K562 (cell line): ENCODE measurements around the gene FHIT. TPM values are rescaled to one million over a fixed set of nuclear protein-coding genes. Genes with fewer than 3 reads are reported as not detected.

Experiments
- MIER1 ChIP-seq: fragments of 450-650 bp; IDR thresholded peaks from 2 replicates; pipeline ENCODE4 v1.6.1; 2016; ENCODE audit warnings: antibody characterized with exemption, mild to moderate bottlenecking, low read depth
- RBBP5 ChIP-seq: fragments of 200-600 bp; sonication (generic); IDR thresholded peaks from 2 replicates; pipeline ENCODE4 v1.6.1; 2012; ENCODE audit warnings: borderline replicate concordance, mild to moderate bottlenecking, low read length, control low read depth, inconsistent platforms; ENCODE audit not compliant: insufficient read depth, poor library complexity, severe bottlenecking
- RBFOX2 ChIP-seq: fragments of 200-400 bp; formaldehyde crosslinking; IDR thresholded peaks from 2 replicates; pipeline ENCODE4 v1.6.1; 2017; ENCODE audit warnings: low read depth, mild to moderate bottlenecking, low read length, moderate library complexity
- SMAD3 ChIP-seq: fragments of 450-650 bp; formaldehyde crosslinking; conservative IDR thresholded peaks from 2 replicates; pipeline ENCODE4 v1.4.0; 2020; ENCODE audit warnings: mild to moderate bottlenecking
- STAG1 ChIP-seq: sonication (generic); formaldehyde crosslinking; IDR thresholded peaks from 2 replicates; pipeline ENCODE4 v1.5.0; 2020; ENCODE audit warnings: missing genetic modification reagents, borderline replicate concordance
- ZFP1 ChIP-seq: fragments of 450-650 bp; formaldehyde crosslinking; IDR thresholded peaks from 2 replicates; pipeline ENCODE4 v1.4.0; 2020; ENCODE audit warnings: mild to moderate bottlenecking, mixed read lengths
- ZNF699 ChIP-seq: fragments of 250-450 bp; sonication (Bioruptor Pico); IDR thresholded peaks from 2 replicates; pipeline ENCODE4 v1.8.0; 2021; ENCODE audit warnings: mild to moderate bottlenecking, moderate library complexity; ENCODE audit not compliant: insufficient replicate concordance
- polyA plus RNA-seq, 8 experiments: library from polyadenylated mRNA; depleted of rRNA in 4 of 8; stranded (reverse) in 5 of 8; unstranded in 3 of 8; fragments of >200 nt; fragmentation: Nextera tagmentation in 2 of 8; fragmentation: Illumina TruSeq in 1 of 8; extraction: Ambion mirVana in 2 of 8; extraction: Trizol in 1 of 8; gene quantifications; 2 replicates each; pipeline versions ENCODE4 v1.2.1 to v1.2.3, GENCODE V29; 2011 to 2014; ENCODE audit warnings: inconsistent platforms in 1 of 8, missing spikeins in 1 of 8
- total RNA-seq, 7 experiments: library from RNA; depleted of rRNA in 6 of 7; stranded (reverse); fragments of >200 nt in 6 of 7; fragmentation: Illumina TruSeq in 2 of 7; extraction: Trizol in 2 of 7; gene quantifications; 2 replicates each; pipeline versions ENCODE4 v1.2.1 to v1.2.3, GENCODE V29; 2011 to 2021; ENCODE audit warnings: low replicate concordance in 1 of 7
- TF ChIP-seq, protein P1 (sequence below): fragments of 450-650 bp; formaldehyde crosslinking; IDR thresholded peaks from 2 replicates; pipeline ENCODE4 v1.4.0; 2020; ENCODE audit warnings: mild to moderate bottlenecking, mixed read lengths
- TF ChIP-seq, protein P2 (sequence below), 2 experiments: fragments of 450-650 bp; IDR thresholded peaks; 2 replicates each; pipeline ENCODE4 v1.6.1; 2018; ENCODE audit warnings: mild to moderate bottlenecking in 2 of 2, low read depth in 1 of 2; ENCODE audit not compliant: partially characterized antibody in 2 of 2

Gene FHIT
- total and polyA plus RNA-seq, 9 of the 15 experiments (the other 6 are each of a cell fraction or from before 2014, with no cell fraction given), result 1.7 to 9.1 (median 4.3) TPM

DNA sequence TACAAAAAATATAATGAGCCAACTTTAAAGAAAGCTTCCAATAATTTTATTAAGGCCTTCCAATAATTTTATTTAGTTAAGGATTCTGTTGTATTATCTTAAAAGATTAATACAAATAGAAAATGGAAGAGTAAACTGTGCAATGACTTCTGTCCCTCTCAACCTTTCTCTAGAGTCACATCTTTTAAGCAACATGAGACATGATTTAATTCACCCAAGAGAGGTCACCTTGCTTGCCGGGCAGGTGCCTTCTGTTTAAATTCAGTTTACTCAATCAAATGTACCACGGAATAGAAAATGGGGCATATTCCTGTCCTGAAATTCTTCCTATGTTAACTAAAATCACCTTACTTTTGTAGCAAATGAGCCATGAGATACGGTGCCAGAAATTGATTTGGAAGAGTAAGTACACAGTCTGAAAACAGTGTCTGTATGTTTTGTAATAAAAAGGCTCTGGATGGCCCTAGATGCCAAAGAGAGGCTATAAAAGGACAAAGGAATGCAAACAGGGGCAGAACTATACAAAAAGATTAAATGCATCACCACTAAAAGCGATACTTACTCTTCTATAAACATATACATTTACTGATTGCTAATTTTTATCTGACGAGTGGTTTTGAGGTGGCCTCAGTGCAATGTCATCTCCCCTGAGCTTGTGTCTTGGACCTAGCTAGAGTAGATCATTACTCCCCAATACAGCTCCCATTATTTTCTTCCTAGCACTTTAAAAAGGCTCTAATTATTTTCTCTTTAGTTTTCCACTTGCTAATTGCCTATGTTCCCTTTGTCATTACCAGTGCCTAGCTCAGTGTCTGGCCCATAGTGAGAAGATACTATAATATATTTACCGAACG, 134.0 kb downstream of the FHIT start (continued):
- TF ChIP-seq, protein P1, sequence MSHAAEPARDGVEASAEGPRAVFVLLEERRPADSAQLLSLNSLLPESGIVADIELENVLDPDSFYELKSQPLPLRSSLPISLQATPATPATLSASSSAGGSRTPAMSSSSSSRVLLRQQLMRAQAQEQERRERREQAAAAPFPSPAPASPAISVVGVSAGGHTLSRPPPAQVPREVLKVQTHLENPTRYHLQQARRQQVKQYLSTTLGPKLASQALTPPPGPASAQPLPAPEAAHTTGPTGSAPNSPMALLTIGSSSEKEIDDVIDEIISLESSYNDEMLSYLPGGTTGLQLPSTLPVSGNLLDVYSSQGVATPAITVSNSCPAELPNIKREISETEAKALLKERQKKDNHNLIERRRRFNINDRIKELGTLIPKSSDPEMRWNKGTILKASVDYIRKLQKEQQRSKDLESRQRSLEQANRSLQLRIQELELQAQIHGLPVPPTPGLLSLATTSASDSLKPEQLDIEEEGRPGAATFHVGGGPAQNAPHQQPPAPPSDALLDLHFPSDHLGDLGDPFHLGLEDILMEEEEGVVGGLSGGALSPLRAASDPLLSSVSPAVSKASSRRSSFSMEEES, result no peak
- TF ChIP-seq MIER1 (no peak), RBFOX2 (no peak), ZFP1 (no peak), SMAD3 (CRISPR knock-in tag) (no peak), STAG1 (CRISPR knock-in tag) (no peak), ZNF699 (CRISPR knock-in tag) (no peak), RBBP5 (no peak)
- TF ChIP-seq, protein P2, sequence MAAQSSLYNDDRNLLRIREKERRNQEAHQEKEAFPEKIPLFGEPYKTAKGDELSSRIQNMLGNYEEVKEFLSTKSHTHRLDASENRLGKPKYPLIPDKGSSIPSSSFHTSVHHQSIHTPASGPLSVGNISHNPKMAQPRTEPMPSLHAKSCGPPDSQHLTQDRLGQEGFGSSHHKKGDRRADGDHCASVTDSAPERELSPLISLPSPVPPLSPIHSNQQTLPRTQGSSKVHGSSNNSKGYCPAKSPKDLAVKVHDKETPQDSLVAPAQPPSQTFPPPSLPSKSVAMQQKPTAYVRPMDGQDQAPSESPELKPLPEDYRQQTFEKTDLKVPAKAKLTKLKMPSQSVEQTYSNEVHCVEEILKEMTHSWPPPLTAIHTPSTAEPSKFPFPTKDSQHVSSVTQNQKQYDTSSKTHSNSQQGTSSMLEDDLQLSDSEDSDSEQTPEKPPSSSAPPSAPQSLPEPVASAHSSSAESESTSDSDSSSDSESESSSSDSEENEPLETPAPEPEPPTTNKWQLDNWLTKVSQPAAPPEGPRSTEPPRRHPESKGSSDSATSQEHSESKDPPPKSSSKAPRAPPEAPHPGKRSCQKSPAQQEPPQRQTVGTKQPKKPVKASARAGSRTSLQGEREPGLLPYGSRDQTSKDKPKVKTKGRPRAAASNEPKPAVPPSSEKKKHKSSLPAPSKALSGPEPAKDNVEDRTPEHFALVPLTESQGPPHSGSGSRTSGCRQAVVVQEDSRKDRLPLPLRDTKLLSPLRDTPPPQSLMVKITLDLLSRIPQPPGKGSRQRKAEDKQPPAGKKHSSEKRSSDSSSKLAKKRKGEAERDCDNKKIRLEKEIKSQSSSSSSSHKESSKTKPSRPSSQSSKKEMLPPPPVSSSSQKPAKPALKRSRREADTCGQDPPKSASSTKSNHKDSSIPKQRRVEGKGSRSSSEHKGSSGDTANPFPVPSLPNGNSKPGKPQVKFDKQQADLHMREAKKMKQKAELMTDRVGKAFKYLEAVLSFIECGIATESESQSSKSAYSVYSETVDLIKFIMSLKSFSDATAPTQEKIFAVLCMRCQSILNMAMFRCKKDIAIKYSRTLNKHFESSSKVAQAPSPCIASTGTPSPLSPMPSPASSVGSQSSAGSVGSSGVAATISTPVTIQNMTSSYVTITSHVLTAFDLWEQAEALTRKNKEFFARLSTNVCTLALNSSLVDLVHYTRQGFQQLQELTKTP (IDR thresholded peaks at IDR 0.05; ENCODE audit: low read depth in 1 of 2, partially characterized antibody in 2 of 2), result no peak
- TF ChIP-seq, all 486 proteins: peak for 0
